Activated T-helper 1 cell treated with anti-CD3 and anti-CD28 coated beads, Interleukin-2, amount 50 U/mL, for 16 hours (primary cell): ENCODE data around the gene PCGF6.
A peak's percentile ranks its signal among the peaks of the same experiment; 100 is the strongest.
"Not testable (repeated sequence)": the region's sequence is repeated elsewhere in the genome, so short reads cannot be mapped to it uniquely, and the experiment has no call there.

ENCODE experiments used
- DNase-seq, 2 donors: peaks; one replicate each; pipeline ENCODE4 v3.0.0-alpha.2; 2020; ENCODE audit warnings: low read depth in 1 of 2, low spot score in 1 of 2

PCGF6 gene

GRCh38 chr10:103350517-103351260, at the start of gene PCGF6:
PCGF6 (minus strand) TSS chr10:103351140; CDS start chr10:103351066, 74 bp downstream.
- DNase-seq = peak; percentile 34 to 52

- DNase-seq = no peak
These were observed 46.4 kb upstream of the PCGF6 start for GRCh38 chr10:103397191-103397825.

- no peak for DNase-seq
These were observed 45.8 kb upstream of the PCGF6 start for GRCh38 chr10:103396789-103397087.

- peak; percentile 89 to 92 for DNase-seq
These were observed 45.3 kb upstream of the PCGF6 start, which contains the start of the genes ATP5MK and PDCD11 for GRCh38 chr10:103396067-103396788. ATP5MK (minus strand) TSS chr10:103396475; CDS start chr10:103392457, 4,018 bp downstream. PDCD11 (plus strand) TSS chr10:103396626; CDS start chr10:103398427, 1,801 bp downstream.

GRCh38 chr10:103395754-103396066, 44.8 kb upstream of the PCGF6 start:
- no peak for DNase-seq

- no peak for DNase-seq
These were observed 43.2 kb upstream of the PCGF6 start for GRCh38 chr10:103394180-103394579.

- DNase-seq = no peak
These were observed 31.8 kb upstream of the PCGF6 start for GRCh38 chr10:103382769-103383168.

- no peak for DNase-seq
These were observed 23.3 kb upstream of the PCGF6 start for GRCh38 chr10:103374263-103374662.

GRCh38 chr10:103373544-103373943, 22.6 kb upstream of the PCGF6 start:
- DNase-seq = no peak

GRCh38 chr10:103367782-103368518, 17.0 kb upstream of the PCGF6 start, which contains the start of gene TAF5:
TAF5 (plus strand) TSS chr10:103367976; CDS start chr10:103367990, 14 bp downstream.
- DNase-seq = peak; percentile 73 to 82

GRCh38 chr10:103367379-103367781, 16.4 kb upstream of the PCGF6 start:
- no peak for DNase-seq

GRCh38 chr10:103360791-103361190, 9.9 kb upstream of the PCGF6 start:
- DNase-seq = not testable (repeated sequence)

- not testable (repeated sequence) for DNase-seq
These were observed 8.6 kb upstream of the PCGF6 start for GRCh38 chr10:103359493-103359892.

- no peak for DNase-seq
These were observed 5.1 kb upstream of the PCGF6 start for GRCh38 chr10:103355906-103356599.

GRCh38 chr10:103354567-103354966, 3.6 kb upstream of the PCGF6 start:
- DNase-seq = not testable (repeated sequence)

GRCh38 chr10:103353281-103353680, 2.3 kb upstream of the PCGF6 start:
- no peak for DNase-seq

- DNase-seq = no peak
These were observed 794 bp downstream of the PCGF6 start for GRCh38 chr10:103350175-103350516.

GRCh38 chr10:103336370-103336769, 14.6 kb downstream of the PCGF6 start:
- DNase-seq = no peak

GRCh38 chr10:103334567-103334966, 16.4 kb downstream of the PCGF6 start:
- no peak for DNase-seq

- no peak for DNase-seq
These were observed 16.9 kb downstream of the PCGF6 start for GRCh38 chr10:103333934-103334520.
